ENCODE results near the gene FGF22. TPM values are rescaled to one million over a fixed set of nuclear protein-coding genes. Genes with fewer than 3 reads are reported as not detected.
"Not testable (repeated sequence)": the region's sequence is repeated elsewhere in the genome, so short reads cannot be mapped to it uniquely, and the experiment has no call there.

Gene FGF22
- total RNA-seq, 1 donor from 2014 or later: not detected

DNA sequence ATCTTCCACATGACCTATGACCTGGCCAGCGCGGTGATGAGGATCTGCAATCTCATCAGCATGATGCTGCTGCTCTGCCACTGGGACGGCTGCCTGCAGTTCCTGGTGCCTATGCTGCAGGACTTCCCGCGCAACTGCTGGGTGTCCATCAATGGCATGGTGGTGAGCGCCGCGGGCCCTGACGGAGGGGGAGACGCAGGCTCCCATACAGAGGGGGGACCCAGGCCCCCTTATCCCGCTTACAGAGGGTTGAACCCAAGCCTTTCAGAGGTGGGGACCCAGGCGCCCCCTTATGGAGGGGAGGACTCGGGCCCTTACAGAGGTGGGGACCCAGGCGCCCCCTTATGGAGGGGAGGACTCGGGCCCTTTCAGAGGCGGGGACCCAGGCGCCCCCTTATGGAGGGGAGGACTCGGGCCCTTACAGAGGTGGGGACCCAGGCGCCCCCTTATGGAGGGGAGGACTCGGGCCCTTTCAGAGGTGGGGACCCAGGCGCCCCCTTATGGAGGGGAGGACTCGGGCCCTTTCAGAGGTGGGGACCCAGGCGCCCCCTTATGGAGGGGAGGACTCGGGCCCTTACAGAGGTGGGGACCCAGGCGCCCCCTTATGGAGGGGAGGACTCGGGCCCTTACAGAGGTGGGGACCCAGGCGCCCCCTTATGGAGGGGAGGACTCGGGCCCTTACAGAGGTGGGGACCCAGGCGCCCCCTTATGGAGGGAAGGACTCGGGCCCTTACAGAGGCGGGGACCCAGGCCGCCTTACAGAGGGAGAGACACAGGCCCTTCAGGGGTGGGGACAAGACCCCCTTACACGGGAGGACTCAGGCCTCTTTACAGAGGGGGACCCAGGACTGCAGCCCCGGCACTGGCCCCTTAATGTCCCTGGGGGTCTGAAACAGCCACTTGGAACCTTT is 34.4 kb upstream of the FGF22 start:
- ATAC-seq (ENCODE audit: poor library complexity); DNase-seq; intact Hi-C loops (cut with DNase I): not testable (repeated sequence)

DNA sequence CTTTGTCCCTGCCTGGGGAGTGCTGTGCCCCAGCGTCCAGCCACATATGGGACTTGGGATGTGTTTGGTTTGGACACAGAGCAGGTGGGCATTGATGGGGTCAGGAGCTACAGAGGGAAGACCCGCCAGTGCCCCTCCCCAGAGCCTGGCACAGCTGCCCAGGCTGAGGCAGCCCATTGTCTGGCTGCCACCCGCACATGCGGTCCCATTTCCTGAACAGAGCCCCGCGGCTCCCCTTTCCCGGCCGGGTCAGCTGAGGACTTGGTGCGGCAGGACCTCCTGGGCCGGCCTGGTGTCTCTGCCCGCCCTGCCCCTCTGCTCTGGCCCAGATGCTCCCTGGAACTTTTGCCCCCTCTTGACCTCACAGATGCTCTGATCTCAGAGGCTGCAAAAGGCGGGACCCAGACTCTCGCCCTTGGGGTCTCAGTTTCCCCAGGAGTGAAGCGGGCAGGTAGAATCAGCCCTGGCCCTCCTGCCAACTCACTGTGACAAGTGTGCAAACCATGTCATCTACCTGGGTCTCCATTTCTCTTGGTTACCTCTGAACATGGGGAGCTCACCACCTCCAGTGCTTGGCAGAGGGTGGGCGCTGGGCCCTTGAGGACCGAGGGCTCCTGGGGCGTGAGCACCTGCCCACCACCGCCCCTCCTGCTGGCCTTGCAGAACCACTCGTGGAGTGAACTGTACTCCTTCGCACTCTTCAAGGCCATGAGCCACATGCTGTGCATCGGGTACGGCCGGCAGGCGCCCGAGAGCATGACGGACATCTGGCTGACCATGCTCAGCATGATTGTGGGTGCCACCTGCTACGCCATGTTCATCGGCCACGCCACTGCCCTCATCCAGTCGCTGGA is 32.2 kb upstream of the FGF22 start:
- ATAC-seq (ENCODE audit: poor library complexity) (no peak), DNase-seq (no peak)
- intact Hi-C loops (cut with DNase I): no loop called here

DNA sequence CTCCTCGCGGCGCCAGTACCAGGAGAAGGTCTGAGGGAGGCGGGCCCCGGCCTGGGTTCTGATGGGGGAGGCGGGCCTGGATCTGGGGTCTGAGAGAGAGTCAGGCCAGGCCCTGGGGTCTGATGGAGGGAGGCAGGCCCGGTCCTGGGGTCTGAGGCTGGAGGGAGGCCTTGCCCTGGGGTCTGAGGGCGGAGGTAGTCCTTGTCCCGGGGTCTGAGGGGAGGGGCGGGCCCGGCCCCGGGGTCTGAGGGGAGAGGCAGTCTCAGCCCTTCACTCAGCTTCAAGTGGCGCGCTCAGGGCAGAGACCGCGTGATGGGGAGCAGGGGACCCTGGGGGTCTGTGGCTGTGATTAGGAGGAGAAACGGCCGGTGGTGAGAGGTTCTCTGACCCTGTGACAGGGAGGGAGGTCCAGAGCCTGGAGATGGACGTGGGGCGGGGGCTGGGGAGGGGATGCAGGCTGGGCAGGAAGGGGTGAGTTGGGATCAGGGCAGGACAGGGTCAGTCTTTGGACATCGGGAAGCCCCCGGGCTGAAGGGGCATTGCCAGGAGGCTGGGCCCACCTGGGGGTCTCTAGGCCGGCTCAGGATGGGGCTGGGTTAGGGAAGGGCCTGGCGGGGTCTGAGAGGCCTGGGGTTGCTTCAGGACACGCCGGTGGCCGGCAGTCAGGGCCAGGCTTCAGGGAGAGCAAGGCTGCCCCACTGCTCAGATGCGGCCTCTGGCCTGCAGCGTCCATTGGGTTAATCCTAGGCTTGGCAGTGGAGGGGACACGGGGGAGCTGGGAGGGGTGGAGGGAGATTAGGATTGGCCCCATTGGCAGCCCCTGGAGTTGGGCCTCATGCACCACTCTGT is 31.3 kb upstream of the FGF22 start:
- no peak for ATAC-seq (ENCODE audit: poor library complexity)
- intact Hi-C loops (cut with DNase I): no loop called here
- no peak for DNase-seq

DNA sequence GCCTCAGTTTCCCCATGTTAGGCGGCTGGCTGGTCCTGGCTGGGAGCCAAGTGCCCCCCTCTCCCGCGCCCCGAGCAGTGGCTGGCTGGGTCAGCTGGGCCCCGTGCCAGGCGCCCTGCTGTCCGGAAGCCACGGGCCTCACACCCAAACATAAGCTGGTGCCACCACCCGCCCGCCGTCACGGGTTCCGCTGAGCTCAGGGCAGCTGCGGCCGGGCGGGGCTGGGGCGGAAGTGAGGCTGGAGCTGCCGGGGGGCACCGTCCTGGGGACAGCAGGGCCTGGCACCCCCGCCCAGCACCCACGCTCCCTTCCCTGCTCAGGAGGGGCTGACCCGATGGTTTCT is 30.7 kb upstream of the FGF22 start:
- intact Hi-C loops (cut with DNase I): no loop called here
- DNase-seq: peak; percentile 76
- ATAC-seq (ENCODE audit: poor library complexity): peak; percentile 57

DNA sequence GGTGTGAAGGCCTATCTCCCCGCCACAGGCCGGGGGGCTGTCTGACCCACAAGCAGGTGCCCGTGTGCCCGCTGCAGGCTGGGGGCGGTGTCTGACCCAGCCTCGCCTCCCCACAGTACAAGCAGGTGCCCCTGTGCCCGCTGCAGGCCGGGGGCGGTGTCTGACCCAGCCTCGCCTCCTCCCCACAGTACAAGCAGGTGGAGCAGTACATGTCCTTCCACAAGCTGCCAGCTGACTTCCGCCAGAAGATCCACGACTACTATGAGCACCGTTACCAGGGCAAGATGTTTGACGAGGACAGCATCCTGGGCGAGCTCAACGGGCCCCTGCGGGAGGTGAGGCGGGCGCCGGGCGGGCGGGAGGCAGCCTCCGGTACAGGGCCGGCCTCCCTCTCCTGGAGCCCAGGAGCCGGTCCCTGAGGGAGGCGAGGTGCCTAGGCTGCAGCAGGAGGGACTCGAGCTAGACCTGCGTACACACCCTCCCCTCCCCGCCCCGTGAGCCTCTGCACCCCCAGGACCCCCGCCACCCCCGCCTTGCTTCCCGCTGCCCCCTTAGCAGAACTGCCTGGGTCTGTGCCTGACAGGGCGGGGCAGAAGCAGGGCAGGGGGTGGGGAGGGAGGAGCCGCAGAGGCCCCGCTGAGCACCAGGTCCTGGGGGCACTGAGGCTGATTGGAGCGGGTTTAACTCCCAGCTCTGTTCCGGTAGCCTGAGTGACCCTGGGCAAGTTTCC is 29.4 kb upstream of the FGF22 start:
- ATAC-seq (ENCODE audit: poor library complexity) (peak; percentile 7), DNase-seq (no peak)
- intact Hi-C loops (cut with DNase I): no loop called here

DNA sequence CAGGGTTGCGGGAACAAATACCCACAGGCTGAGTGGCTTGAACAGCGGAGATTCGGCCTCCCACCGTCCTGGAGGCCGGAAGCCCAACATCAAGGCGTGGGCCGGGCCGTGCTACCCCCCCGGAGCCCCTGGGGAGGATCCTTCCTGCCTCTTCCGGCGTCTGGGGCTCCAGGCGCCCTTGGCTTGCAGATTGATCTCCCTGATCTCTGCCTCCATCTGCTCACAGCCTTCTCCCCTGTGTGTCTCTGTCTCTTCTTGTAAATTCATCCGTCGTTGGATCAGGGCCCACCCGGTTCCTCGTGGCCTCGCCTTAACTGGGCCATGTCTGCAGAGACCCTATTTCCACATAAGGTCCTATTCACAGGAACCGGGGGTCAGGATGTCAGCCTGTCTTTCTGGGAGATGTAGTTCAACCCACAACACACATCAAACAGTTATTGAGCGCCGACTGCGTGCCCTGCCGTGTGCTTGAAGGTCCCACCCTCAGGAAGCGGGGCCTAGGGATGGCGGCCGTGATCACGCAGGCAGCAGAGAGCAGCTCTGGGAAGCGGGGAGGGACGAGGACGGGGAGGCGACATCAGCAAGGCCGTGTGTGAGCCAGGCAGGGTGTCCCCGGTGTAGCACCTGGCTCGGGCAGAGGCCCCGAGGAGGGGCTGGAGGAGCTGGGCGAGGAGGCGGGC is 28.7 kb upstream of the FGF22 start:
- intact Hi-C loops (cut with DNase I): no loop called here
- DNase-seq (peak; percentile 66), ATAC-seq (ENCODE audit: poor library complexity) (peak; percentile 67)

DNA sequence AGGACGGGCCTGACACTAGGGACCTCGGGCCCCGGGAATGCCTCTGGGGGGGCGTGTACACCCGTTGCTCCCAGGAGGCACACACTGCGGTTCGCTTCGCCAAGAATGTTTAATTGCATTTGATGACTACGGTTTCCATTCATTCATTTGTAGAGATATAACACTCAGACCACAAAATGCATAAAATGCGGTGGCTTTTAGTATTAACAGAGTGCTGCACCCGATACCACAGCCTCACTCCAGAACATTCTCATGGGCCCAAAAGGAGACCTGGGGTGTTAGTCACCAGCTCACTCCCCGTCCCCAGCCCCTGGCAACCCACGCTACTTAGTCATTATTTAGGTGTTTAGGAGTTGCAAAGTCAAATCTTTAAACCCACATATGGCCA is 28.2 kb upstream of the FGF22 start:
- ATAC-seq (ENCODE audit: poor library complexity): no peak
- intact Hi-C loops (cut with DNase I): no loop called here
- no peak for DNase-seq

DNA sequence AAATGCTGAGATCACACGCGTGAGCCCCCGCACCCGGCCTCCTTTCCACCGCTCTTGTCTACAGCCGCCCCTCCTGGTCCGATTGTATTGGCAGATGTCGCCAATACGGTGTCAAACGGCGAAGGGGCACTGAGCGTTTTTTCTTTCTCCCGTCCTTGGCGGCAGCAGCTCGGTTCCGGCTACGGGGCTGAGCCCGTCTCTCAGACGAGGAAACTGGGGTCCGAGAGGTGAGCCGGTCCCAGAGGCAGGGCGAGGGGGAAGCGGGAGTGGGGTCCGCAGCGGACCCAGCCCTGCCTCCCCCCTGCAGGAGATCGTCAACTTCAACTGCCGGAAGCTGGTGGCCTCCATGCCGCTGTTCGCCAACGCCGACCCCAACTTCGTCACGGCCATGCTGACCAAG is 26.7 kb upstream of the FGF22 start:
- ATAC-seq (ENCODE audit: poor library complexity) (no peak), DNase-seq (no peak)
- intact Hi-C loops (cut with DNase I): no loop called here

DNA sequence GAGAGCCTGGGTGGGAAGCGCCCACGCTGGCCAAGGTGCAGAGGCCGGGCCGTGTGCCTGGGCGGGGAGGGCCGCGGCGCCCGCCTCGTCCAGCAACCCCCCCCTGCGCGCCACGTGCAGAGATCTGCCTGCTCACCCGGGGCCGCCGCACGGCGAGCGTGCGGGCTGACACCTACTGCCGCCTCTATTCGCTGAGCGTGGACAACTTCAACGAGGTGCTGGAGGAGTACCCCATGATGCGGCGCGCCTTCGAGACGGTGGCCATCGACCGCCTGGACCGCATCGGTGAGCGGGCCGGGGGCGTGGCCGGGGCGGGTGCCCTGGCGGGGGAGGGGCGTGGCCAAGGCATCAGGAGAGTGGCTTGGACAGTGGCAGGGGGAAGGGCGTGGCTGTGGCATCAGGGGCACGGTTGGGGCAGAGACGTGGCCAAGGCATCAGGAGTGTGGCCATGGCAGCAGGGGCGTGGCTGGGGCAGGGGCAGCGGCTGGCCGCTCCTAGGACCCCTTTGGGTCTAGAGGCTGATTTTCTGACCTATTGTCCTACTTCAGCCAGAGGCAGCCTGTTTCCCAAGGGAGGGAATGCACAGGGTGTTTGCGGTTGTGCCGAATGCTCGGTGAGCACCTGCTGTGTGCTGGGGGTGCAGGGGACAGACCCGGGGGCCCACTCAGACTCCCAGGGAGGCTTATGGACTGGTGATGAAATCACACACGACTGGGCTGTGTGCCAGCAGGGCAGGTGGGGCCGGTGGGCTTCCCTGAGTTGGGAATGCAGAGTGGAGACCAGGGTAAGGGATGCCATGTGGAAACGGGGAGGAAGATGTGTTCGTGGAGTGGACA is 25.7 kb upstream of the FGF22 start:
- no peak for ATAC-seq (ENCODE audit: poor library complexity)
- intact Hi-C loops (cut with DNase I): no loop called here

DNA sequence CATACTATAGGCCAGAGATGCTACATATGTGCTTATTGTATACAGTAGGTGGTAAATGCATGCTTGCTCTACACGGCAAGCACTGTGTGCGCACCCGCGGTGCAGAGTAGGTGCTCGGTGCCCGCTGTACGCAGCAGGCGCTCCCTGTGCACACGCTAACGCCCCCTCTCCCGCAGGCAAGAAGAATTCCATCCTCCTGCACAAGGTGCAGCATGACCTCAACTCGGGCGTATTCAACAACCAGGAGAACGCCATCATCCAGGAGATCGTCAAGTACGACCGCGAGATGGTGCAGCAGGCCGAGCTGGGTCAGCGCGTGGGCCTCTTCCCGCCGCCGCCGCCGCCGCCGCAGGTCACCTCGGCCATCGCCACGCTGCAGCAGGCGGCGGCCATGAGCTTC is 24.1 kb upstream of the FGF22 start:
- DNase-seq (no peak), ATAC-seq (ENCODE audit: poor library complexity) (peak; percentile 36)
- intact Hi-C loops (cut with DNase I): no loop called here

More for the DNA sequence above, 25.7 kb upstream of the FGF22 start:
- DNase-seq: no peak

DNA sequence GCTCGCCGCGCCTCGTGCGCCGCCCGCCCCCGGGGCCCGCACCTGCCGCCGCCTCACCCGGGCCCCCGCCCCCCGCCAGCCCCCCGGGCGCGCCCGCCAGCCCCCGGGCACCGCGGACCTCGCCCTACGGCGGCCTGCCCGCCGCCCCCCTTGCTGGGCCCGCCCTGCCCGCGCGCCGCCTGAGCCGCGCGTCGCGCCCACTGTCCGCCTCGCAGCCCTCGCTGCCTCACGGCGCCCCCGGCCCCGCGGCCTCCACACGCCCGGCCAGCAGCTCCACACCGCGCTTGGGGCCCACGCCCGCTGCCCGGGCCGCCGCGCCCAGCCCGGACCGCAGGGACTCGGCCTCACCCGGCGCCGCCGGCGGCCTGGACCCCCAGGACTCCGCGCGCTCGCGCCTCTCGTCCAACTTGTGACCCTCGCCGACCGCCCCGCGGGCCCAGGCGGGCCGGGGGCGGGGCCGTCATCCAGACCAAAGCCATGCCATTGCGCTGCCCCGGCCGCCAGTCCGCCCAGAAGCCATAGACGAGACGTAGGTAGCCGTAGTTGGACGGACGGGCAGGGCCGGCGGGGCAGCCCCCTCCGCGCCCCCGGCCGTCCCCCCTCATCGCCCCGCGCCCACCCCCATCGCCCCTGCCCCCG is 23.5 kb upstream of the FGF22 start:
- intact Hi-C loops (cut with DNase I): no loop called here
- DNase-seq (no peak), ATAC-seq (ENCODE audit: poor library complexity) (no peak)

DNA sequence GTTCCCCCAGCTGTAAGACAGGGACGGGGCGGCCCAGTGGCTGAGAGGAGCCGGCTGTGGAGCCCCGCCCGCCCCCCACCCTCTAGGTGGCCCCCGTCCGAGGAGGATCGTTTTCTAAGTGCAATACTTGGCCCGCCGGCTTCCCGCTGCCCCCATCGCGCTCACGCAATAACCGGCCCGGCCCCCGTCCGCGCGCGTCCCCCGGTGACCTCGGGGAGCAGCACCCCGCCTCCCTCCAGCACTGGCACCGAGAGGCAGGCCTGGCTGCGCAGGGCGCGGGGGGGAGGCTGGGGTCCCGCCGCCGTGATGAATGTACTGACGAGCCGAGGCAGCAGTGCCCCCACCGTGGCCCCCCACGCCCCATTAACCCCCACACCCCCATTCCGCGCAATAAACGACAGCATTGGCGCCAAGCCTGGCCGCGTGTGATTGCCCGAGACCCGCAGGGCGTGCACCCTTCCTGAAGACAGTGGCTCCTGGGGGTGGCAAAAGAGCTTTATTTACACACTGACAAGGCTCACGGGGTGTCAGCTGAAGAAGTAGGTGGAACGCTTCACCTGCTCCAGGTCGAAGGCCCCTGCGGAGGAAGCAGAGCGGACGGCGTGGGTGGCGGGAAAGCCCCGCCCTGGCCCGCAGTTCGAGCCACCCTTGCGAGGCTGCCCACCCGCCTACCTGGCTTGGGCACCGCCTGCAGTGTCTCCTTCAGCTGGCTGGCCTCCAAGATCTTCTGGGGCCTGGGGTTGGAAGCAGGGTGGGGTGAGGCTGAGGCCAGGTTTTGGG is 22.7 kb upstream of the FGF22 start:
- no peak for ATAC-seq (ENCODE audit: poor library complexity)
- intact Hi-C loops (cut with DNase I): no loop called here
- no peak for DNase-seq

DNA sequence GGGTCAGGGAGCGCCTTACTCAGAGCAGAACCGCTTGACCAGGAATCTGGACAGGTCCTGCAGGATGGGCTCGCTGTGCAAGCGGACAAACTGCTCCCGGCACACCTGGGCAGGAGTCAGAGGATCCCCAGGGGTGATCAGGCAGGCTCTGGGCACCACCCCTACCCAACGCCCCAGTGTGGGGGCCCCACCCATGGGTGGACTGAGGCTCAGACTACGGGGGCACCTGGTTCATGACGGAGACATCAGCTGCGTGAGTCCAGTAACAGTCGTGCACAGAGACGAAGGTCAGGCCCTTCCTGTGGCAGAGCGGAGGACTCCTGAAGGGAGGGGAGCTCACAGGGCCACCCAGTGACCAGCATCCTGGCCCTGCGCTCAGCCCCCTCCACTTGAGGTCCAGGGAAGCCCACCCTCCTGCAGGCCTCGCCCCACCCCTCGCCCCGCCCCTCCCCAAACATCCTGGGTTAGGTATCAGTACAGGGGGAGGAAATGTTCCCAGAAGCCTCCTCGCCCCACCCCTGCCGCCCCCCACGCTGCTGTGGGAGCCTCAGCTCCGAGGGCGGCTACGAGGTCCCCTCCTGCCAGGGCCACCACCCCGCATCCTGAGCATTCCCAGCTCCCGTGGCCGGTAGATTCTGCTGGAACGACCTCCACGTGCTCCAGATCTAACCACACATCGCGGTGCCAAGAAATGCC is 22.0 kb upstream of the FGF22 start:
- ATAC-seq (ENCODE audit: poor library complexity) (no peak), DNase-seq (no peak)
- intact Hi-C loops (cut with DNase I): no loop called here

DNA sequence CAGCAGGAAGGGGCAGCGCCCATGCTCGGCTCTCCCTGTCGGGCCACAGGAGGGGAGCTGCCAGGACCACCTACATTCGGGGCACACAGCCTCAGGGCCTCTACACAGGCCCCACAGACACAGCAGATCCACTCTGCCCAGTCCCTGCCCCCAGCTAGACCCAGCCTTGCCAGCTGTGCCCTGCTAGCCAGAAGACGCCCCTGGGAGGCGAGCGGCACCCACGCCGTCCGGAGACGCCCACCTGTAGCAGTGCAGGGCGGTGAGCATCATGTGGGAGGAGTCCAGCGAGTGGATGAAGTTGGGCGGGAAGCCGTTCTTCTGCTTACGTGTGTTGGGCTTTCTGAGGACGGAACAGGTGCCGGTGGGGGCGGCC is 21.4 kb upstream of the FGF22 start:
- ATAC-seq (ENCODE audit: poor library complexity) (no peak), DNase-seq (no peak)
- intact Hi-C loops (cut with DNase I): no loop called here

DNA sequence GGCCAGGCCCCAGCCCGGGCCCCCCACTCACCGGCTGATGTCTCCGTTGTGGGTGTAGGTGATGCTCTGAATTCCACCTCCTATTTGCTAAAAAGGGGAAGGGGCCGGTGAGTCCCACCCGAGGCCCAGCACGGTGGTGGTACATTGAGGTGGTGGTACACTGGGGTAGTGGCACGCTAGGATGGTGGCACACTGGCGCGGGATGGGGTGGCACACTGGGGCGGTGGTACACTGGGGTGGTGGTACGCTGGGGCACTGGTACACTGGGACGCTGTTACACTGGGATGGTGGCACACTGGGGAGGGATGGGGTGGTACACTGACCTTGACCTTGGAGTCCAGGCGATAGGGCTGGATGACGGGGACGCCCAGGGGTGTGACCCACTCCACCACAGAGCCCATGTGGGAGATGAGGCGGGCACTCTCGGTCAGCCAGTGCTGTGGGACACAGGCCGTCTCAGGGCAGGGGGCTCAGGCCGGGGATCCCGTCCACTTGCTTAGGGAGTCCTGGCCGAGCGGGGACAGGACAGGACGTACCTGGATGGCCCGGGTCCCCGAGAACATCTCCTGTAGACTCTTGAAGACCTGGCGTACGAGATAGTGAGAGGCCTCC is 20.9 kb upstream of the FGF22 start:
- DNase-seq: no peak
- intact Hi-C loops (cut with DNase I): no loop called here
- no peak for ATAC-seq (ENCODE audit: poor library complexity)

Measured in Right ventricle myocardium superior (tissue), 1 donor.